HG02642 (cell line): ENCODE results near the gene DEFB124.
"Not testable (repeated sequence)": the region's sequence is repeated elsewhere in the genome, so short reads cannot be mapped to it uniquely, and the experiment has no call there.

Experiments
- ATAC-seq: cut with Tn5 transposase; IDR thresholded peaks from one replicate; pipeline ENCODE4 v1.9.1; 2021; ENCODE audit warnings: mild to moderate bottlenecking; ENCODE audit not compliant: unreplicated experiment, poor library complexity

DEFB124 gene

GRCh38 chr20:31430568-31431115, 44.3 kb downstream of the DEFB124 start:
- ATAC-seq = no peak

- ATAC-seq = not testable (repeated sequence)
Observed at GRCh38 chr20:31427576-31427975, 47.4 kb downstream of the DEFB124 start.

GRCh38 chr20:31426891-31427551, 47.9 kb downstream of the DEFB124 start:
- ATAC-seq = not testable (repeated sequence)

GRCh38 chr20:31425797-31426196, 49.1 kb downstream of the DEFB124 start:
- no peak for ATAC-seq

GRCh38 chr20:31418307-31418706, 56.6 kb downstream of the DEFB124 start:
- ATAC-seq = no peak

- no peak for ATAC-seq
Observed at GRCh38 chr20:31415653-31416052, 59.3 kb downstream of the DEFB124 start.
